Measurements from ENCODE around the gene RTL1. TPM values are rescaled to one million over a fixed set of nuclear protein-coding genes. Genes with fewer than 3 reads are reported as not detected.

RTL1 gene
- total and polyA plus RNA-seq, 4 experiments from 2014 or later, result not detected

DNA sequence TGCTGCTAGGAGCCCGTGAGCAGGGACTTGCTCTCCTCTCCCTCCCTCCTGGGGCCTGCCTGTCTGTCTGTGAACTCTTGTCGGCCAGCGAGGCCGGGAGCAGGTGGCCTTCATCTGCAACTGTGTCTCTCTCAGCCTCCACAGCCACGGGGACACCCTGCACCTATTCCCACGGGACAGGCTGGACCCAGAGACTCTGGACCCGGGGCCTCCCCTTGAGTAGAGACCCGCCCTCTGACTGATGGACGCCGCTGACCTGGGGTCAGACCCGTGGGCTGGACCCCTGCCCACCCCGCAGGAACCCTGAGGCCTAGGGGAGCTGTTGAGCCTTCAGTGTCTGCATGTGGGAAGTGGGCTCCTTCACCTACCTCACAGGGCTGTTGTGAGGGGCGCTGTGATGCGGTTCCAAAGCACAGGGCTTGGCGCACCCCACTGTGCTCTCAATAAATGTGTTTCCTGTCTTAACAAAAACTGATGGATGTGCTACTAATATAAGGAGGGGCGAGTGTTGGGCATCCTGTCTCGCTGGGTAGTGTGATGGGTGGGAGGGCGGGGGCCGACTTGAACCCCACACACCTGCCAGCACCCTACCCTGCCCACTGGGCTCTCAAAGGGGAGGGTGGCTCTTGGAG is 42.9 kb downstream of the RTL1 start:
- no peak overlapping the region for H3K27ac ChIP-seq (ENCODE audit: low read depth, low read length)
- no peaks in the 10 kb centered on the region for H3K4me1 ChIP-seq (ENCODE audit: insufficient read depth, low read length)
- Mint-ChIP-seq H3K9me3 (peaks cover 0 to 3% (median 0%) of the 10 kb centered on the region in 8 donors), H3K27ac (no peak overlapping the region), H3K27me3 (peaks cover 5 to 8% of the 10 kb centered on the region in 2 donors), H3K4me1 (no peaks in the 10 kb centered on the region), H3K36me3 (no peaks in the 10 kb centered on the region), H3K4me3 (no peak overlapping the region)
- CTCF ChIA-PET (ENCODE audit: partially characterized antibody), result no interaction called here
- DNase-seq, result no peak
- H3K27me3 ChIP-seq (ENCODE audit: insufficient read depth, low read length), result no peaks in the 10 kb centered on the region
- H3K36me3 ChIP-seq (ENCODE audit: insufficient read depth, low read length), result no peaks in the 10 kb centered on the region
- H3K9me3 ChIP-seq (ENCODE audit: control insufficient read depth in 1 of 2, low read length in 2 of 2), result no peaks in the 10 kb centered on the region
- intact Hi-C loops (cut with micrococcal nuclease), result no loop called here
- H3K4me3 ChIP-seq (ENCODE audit: low read length in 2 of 2), result no peak overlapping the region
- POLR2A ChIA-PET (ENCODE audit: partially characterized antibody), result no interaction called here

DNA sequence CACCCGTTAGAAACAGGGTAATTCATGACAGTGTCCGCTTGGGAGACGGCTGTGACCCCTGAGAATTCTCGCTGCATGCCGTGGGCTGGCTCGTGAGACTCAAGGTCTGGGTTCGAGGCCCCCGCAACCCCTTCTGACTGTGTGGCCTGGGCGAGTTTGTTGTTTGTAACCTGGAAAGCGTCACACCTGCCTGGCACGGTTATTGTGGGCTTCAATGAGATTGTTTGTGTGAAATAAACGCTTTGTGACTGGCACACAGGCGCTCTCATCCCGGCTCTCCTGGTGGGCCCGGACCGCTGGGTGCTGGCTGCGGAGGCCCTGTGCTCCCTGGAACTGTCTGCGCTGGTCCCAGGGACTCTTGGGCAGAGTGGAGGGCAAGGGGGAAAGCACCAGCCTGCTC is 43.7 kb downstream of the RTL1 start:
- POLR2A ChIA-PET (ENCODE audit: partially characterized antibody), result no interaction called here
- intact Hi-C loops (cut with micrococcal nuclease), result no loop called here
- no peaks in the 10 kb centered on the region for H3K27me3 ChIP-seq (ENCODE audit: insufficient read depth, low read length)
- Mint-ChIP-seq H3K4me3 (no peak overlapping the region), H3K27me3 (peaks cover 5 to 8% of the 10 kb centered on the region in 2 donors), H3K9me3 (peaks cover 0 to 3% (median 0%) of the 10 kb centered on the region in 8 donors), H3K4me1 (no peaks in the 10 kb centered on the region), H3K36me3 (no peaks in the 10 kb centered on the region), H3K27ac (no peak overlapping the region)
- CTCF ChIA-PET (ENCODE audit: partially characterized antibody), result no interaction called here
- no peak for DNase-seq
- no peak overlapping the region for H3K4me3 ChIP-seq (ENCODE audit: low read length in 2 of 2)
- no peaks in the 10 kb centered on the region for H3K9me3 ChIP-seq (ENCODE audit: control insufficient read depth in 1 of 2, low read length in 2 of 2)
- no peaks in the 10 kb centered on the region for H3K4me1 ChIP-seq (ENCODE audit: insufficient read depth, low read length)
- no peak overlapping the region for H3K27ac ChIP-seq (ENCODE audit: low read depth, low read length)
- no peaks in the 10 kb centered on the region for H3K36me3 ChIP-seq (ENCODE audit: insufficient read depth, low read length)

DNA sequence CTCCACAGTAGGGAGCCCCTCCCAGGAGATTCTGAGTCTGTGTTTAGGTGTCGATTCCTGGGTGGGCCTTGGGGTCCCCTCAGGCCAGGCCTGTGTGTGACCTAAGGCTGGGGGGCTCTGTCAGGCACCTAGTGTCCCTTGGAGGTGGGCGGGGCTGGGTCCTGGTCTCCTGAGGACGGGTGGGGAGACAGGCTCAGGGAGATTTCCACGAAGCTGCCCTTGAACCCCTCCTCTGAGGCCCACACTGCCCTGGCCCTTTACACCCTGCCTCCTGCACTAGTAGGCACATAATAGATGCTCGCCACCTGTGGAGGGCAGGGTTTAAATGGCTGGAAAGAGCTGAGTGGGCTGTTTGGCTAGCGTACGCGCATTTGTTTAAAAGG is 44.7 kb downstream of the RTL1 start:
- no peak overlapping the region for H3K27ac ChIP-seq (ENCODE audit: low read depth, low read length)
- ChIA-PET CTCF (ENCODE audit: partially characterized antibody) (no interaction called here), POLR2A (ENCODE audit: partially characterized antibody) (no interaction called here)
- H3K36me3 ChIP-seq (ENCODE audit: insufficient read depth, low read length), result no peaks in the 10 kb centered on the region
- no peaks in the 10 kb centered on the region for H3K27me3 ChIP-seq (ENCODE audit: insufficient read depth, low read length)
- H3K27me3 Mint-ChIP-seq, result peaks cover 5 to 8% of the 10 kb centered on the region in 2 donors
- H3K27ac Mint-ChIP-seq, result no peak overlapping the region
- no peaks in the 10 kb centered on the region for H3K36me3 Mint-ChIP-seq
- H3K4me1 ChIP-seq (ENCODE audit: insufficient read depth, low read length), result no peaks in the 10 kb centered on the region
- intact Hi-C loops (cut with micrococcal nuclease), result no loop called here
- no peak overlapping the region for H3K4me3 Mint-ChIP-seq
- DNase-seq, result no peak
- peaks cover 0 to 3% (median 0%) of the 10 kb centered on the region in 8 donors for H3K9me3 Mint-ChIP-seq
- H3K4me1 Mint-ChIP-seq, result no peaks in the 10 kb centered on the region
- no peaks in the 10 kb centered on the region for H3K9me3 ChIP-seq (ENCODE audit: control insufficient read depth in 1 of 2, low read length in 2 of 2)
- H3K4me3 ChIP-seq (ENCODE audit: low read length in 2 of 2), result no peak overlapping the region

DNA sequence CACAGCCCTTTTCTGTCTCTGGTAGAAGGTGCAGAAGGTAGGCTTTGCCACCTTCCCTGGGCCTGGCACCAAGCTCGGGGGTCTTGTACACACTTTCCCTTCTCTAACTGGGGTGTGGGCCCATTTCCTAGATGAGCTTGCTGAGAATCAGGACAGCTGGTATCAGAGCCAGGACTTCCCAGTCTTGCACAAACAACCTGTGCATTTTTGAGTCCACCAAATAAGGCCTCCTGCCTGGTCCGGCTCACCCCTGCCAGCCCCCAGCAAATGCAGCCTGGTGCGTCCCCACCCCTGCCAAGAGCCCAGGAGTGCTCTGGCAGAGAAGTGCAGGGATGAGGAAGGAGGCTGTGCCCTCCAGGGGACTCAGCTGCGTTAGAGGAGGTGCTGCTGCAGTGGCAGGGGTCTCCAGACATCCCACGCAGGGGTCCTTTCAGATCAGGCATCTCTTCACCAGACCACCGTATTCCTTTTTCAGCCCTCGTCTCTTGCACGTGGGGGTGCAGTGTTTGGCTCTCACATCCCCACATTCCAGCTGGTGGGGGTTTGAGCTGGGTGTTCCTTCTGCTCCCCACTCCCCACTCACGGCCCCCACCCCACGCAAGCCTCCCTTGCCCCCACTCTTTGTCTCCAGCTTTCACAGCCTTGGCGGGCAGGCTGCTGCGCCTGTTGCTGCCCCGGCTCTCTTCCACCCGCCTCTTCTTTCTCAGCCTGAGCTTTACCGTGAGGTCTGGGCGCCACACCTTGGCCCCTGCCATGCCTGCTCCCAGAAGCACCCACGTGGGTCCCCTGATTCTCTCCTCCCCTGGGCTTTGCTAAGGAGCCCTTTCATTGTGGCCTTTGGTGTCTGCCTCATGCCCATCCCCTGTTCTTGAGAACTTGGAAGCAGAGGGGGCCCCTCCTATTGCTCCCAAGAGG is 45.3 kb downstream of the RTL1 start:
- POLR2A ChIA-PET (ENCODE audit: partially characterized antibody), result no interaction called here
- no peaks in the 10 kb centered on the region for H3K4me1 Mint-ChIP-seq
- CTCF ChIA-PET (ENCODE audit: partially characterized antibody), result no interaction called here

DNA sequence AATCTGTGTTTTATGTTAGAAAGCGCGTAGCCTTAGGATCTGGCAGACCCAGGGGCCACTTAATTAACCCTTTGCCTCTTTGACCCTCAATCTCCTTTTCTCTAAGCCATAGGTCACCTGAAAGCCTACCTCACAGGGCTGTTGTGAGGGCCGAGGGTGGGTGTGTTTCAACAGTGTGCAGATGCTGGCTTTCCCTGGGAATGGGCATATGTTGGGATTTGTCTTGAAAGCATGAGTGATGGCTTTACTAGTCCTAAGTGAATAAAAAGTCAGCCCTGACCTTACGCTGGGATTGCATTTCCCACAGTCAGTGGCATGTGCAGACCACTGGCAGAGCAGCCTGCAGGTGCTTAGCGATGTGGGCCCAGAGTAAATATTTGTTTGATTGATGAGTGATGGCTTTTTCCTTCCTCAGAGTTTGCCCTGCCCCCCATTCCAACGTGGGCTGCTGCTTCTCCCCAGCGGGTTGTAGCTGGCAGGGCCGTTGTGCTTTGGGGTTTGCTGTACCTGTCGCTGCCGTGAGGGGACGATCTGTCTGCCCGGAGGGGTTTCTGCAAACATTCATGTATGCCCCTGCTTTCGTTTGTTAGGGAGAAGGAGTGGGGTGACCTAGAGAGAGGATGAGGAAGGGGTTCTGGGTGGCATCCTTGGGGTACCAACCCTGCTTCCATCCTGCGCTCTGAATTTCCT is 46.1 kb downstream of the RTL1 start:
- H3K36me3 ChIP-seq (ENCODE audit: insufficient read depth, low read length), result no peaks in the 10 kb centered on the region
- ChIA-PET POLR2A (ENCODE audit: partially characterized antibody) (no interaction called here), CTCF (ENCODE audit: partially characterized antibody) (no interaction called here)
- H3K27ac Mint-ChIP-seq, result no peak overlapping the region
- no peaks in the 10 kb centered on the region for H3K27me3 ChIP-seq (ENCODE audit: insufficient read depth, low read length)
- no peaks in the 10 kb centered on the region for H3K36me3 Mint-ChIP-seq
- DNase-seq, result no peak
- peaks cover 0 to 3% (median 0%) of the 10 kb centered on the region in 8 donors for H3K9me3 Mint-ChIP-seq
- no peaks in the 10 kb centered on the region for H3K4me1 ChIP-seq (ENCODE audit: insufficient read depth, low read length)
- peaks cover 5 to 8% of the 10 kb centered on the region in 2 donors for H3K27me3 Mint-ChIP-seq
- intact Hi-C loops (cut with micrococcal nuclease), result no loop called here
- H3K4me1 Mint-ChIP-seq, result no peaks in the 10 kb centered on the region
- H3K4me3 Mint-ChIP-seq, result no peak overlapping the region
- no peaks in the 10 kb centered on the region for H3K9me3 ChIP-seq (ENCODE audit: control insufficient read depth in 1 of 2, low read length in 2 of 2)
- H3K27ac ChIP-seq (ENCODE audit: low read depth, low read length), result no peak overlapping the region
- no peak overlapping the region for H3K4me3 ChIP-seq (ENCODE audit: low read length in 2 of 2)

More for the DNA sequence above, 45.3 kb downstream of the RTL1 start:
- H3K27ac ChIP-seq (ENCODE audit: low read depth, low read length), result no peak overlapping the region
- peaks cover 0 to 3% (median 0%) of the 10 kb centered on the region in 8 donors for H3K9me3 Mint-ChIP-seq
- no peaks in the 10 kb centered on the region for H3K36me3 Mint-ChIP-seq
- intact Hi-C loops (cut with micrococcal nuclease), result no loop called here
- H3K27me3 ChIP-seq (ENCODE audit: insufficient read depth, low read length), result no peaks in the 10 kb centered on the region
- no peaks in the 10 kb centered on the region for H3K4me1 ChIP-seq (ENCODE audit: insufficient read depth, low read length)
- H3K9me3 ChIP-seq (ENCODE audit: control insufficient read depth in 1 of 2, low read length in 2 of 2), result no peaks in the 10 kb centered on the region
- peaks cover 5 to 8% of the 10 kb centered on the region in 2 donors for H3K27me3 Mint-ChIP-seq
- H3K4me3 ChIP-seq (ENCODE audit: low read length in 2 of 2), result no peak overlapping the region
- no peak for DNase-seq
- no peak overlapping the region for H3K4me3 Mint-ChIP-seq
- no peaks in the 10 kb centered on the region for H3K36me3 ChIP-seq (ENCODE audit: insufficient read depth, low read length)
- H3K27ac Mint-ChIP-seq, result no peak overlapping the region

DNA sequence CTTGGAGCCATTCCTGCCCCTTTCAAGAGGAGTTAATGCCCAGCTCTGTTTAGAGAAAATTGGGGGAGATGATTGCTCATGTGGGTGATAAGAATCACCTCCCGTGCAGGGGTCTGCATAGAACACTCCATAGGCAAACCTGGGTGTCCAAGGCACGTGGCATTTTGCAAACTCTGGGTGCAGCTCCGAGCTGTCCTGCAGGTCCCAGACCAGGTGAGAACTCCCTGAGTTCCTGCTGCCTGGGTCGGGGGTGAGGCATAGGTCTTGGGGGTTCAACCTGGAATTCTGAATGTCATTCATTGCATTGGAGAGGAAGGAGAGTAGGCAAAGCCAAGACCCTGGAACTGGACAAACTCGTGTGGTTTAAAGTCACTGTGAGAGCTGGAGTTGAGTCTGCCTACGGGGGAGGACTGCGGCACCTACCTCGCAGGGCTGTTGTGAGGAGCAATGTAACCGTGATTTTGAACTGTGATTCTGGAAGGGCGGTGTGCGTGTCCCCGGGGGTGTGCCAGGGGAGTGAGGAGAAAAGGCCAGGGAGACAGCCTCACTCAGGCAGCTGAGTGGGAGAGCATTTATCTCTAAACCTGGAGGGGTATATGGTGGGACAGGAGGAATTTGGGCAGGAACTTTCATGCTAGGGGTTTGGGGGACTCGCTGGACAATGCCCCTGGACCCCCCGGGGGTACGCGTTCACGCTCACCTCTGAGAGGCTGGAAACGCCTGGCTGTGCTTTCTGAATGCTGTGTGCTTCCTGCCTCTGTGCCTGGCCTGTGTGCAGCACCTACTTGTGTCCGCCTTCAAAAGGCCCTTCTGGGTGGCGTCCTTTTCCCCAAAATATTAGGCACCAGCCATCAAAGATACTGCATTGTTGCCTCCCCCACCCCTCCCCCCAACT is 47.2 kb downstream of the RTL1 start:
- POLR2A ChIA-PET (ENCODE audit: partially characterized antibody), result no interaction called here
- Histone ChIP-seq H3K27me3 (ENCODE audit: insufficient read depth, low read length) (no peaks in the 10 kb centered on the region), H3K4me3 (ENCODE audit: low read length in 2 of 2) (no peak overlapping the region), H3K27ac (ENCODE audit: low read depth, low read length) (no peak overlapping the region), H3K9me3 (ENCODE audit: control insufficient read depth in 1 of 2, low read length in 2 of 2) (no peaks in the 10 kb centered on the region), H3K4me1 (ENCODE audit: insufficient read depth, low read length) (no peaks in the 10 kb centered on the region), H3K36me3 (ENCODE audit: insufficient read depth, low read length) (no peaks in the 10 kb centered on the region)
- H3K36me3 Mint-ChIP-seq, result no peaks in the 10 kb centered on the region
- CTCF ChIA-PET (ENCODE audit: partially characterized antibody), result no interaction called here
- no peaks in the 10 kb centered on the region for H3K4me1 Mint-ChIP-seq
- DNase-seq, result no peak
- no peak overlapping the region for H3K27ac Mint-ChIP-seq
- H3K9me3 Mint-ChIP-seq, result peaks cover 0 to 3% (median 0%) of the 10 kb centered on the region in 8 donors
- intact Hi-C loops (cut with micrococcal nuclease), result no loop called here
- H3K27me3 Mint-ChIP-seq, result peaks cover 5 to 6% of the 10 kb centered on the region in 2 donors
- no peak overlapping the region for H3K4me3 Mint-ChIP-seq
